Astrocyte (in vitro differentiated cells and primary cell): ENCODE measurements around the gene PCDH7.

Experiments
- EZH2 ChIP-seq: IDR thresholded peaks from 2 replicates; pipeline ENCODE4 v1.6.1; 2012; ENCODE audit warnings: mild to moderate bottlenecking, low read length, inconsistent platforms; ENCODE audit not compliant: insufficient read depth
- TF ChIP-seq, protein P1 (sequence below): IDR thresholded peaks from 2 replicates; pipeline ENCODE4 v1.5.1; 2011; ENCODE audit warnings: low read depth, mild to moderate bottlenecking, inconsistent platforms, low read length, moderate library complexity; ENCODE audit not compliant: insufficient read depth

DNA sequence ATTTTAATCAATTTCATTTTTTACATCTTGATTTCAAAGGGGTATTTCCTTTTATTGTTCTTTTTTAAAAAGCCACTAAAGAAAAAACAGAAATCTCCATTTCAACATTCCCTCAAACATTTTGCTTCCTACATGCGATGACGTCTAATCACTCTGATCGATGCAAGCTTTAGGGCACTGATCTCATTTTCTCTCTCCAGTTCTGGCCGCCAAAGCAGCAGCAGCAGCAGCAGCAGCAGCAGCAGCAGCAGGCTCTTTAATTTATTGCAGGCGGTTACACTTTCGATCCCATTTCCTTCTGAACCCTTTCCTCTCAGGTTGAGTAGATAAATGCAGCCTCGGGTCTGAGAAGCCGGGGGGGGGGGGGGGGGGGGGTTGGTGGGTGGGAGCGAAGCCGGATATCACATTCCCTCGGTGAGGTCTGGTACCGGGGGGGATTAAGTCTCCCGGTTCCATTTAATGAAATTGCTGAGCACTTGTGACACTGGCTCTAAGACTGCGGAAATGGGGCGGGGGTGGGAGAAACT lies 3.4 kb upstream of the PCDH7 start:
- TF ChIP-seq, protein P1, sequence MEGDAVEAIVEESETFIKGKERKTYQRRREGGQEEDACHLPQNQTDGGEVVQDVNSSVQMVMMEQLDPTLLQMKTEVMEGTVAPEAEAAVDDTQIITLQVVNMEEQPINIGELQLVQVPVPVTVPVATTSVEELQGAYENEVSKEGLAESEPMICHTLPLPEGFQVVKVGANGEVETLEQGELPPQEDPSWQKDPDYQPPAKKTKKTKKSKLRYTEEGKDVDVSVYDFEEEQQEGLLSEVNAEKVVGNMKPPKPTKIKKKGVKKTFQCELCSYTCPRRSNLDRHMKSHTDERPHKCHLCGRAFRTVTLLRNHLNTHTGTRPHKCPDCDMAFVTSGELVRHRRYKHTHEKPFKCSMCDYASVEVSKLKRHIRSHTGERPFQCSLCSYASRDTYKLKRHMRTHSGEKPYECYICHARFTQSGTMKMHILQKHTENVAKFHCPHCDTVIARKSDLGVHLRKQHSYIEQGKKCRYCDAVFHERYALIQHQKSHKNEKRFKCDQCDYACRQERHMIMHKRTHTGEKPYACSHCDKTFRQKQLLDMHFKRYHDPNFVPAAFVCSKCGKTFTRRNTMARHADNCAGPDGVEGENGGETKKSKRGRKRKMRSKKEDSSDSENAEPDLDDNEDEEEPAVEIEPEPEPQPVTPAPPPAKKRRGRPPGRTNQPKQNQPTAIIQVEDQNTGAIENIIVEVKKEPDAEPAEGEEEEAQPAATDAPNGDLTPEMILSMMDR, result no peak
- TF ChIP-seq EZH2, result no peak
